Gastrocnemius medialis (tissue), 4 donors: ENCODE data around the gene UQCC2.

Experiments
- CTCF ChIP-seq, 5 experiments: fragments of 450-650 bp in 3 of 5; fragments of 200-600 bp in 2 of 5; sonication (generic) in 2 of 5; IDR thresholded peaks in 4 of 5; conservative IDR thresholded peaks in 1 of 5; 1 replicate in 4 of 5; 2 replicates in 1 of 5; pipeline ENCODE4 v1.5.1; 2016 to 2019; ENCODE audit warnings: antibody characterized with exemption in 5 of 5, mild to moderate bottlenecking in 3 of 5, moderate library complexity in 3 of 5
- POLR2A ChIP-seq, 2 donors: fragments of 450-650 bp; IDR thresholded peaks; one replicate each; pipeline ENCODE4 v1.6.1; 2017; ENCODE audit warnings: antibody characterized with exemption in 2 of 2, mild to moderate bottlenecking in 2 of 2, moderate library complexity in 2 of 2

- TF ChIP-seq CTCF (IDR thresholded peaks at IDR 0.05 in 4 of 5, conservative IDR thresholded peaks at IDR 0.05 in 1 of 5), result no peak
- no peak for TF ChIP-seq POLR2A (IDR thresholded peaks at IDR 0.05)
Measured at GRCh38 chr6:33729059-33729458, 17.6 kb upstream of the UQCC2 start.
